SJCRH30 (cell line): ENCODE results near the gene PRADC1. TPM values are rescaled to one million over a fixed set of nuclear protein-coding genes. Genes with fewer than 3 reads are reported as not detected.

Experiments used
- DNase-seq, 2 experiments: peaks; one replicate each; pipeline ENCODE4 v3.0.0-alpha.2; 2015 to 2020
- H3K27ac ChIP-seq: fragments of 250-450 bp; sonication (Bioruptor Pico); 2 replicates; pipeline ENCODE4 v1.5.1; 2020; ENCODE audit warnings: mild to moderate bottlenecking, moderate library complexity
- H3K27me3 ChIP-seq: fragments of 250-450 bp; sonication (Bioruptor Pico); 2 replicates; pipeline ENCODE4 v1.5.1; 2020; ENCODE audit warnings: mild to moderate bottlenecking, moderate library complexity
- H3K36me3 ChIP-seq: fragments of 250-450 bp; sonication (Bioruptor Pico); 2 replicates; pipeline ENCODE4 v1.5.1; 2020; ENCODE audit warnings: mild to moderate bottlenecking, moderate library complexity
- H3K4me1 ChIP-seq: fragments of 250-450 bp; sonication (Bioruptor Pico); 2 replicates; pipeline ENCODE4 v1.5.1; 2020; ENCODE audit warnings: mild to moderate bottlenecking, moderate library complexity
- H3K4me3 ChIP-seq: fragments of 250-450 bp; sonication (Bioruptor Pico); 2 replicates; pipeline ENCODE4 v1.5.1; 2020; ENCODE audit warnings: mild to moderate bottlenecking, moderate library complexity
- H3K9me3 ChIP-seq: fragments of 250-450 bp; sonication (Bioruptor Pico); replicated peaks from 2 replicates; pipeline ENCODE4 v1.5.1; 2020; ENCODE audit warnings: mild to moderate bottlenecking, moderate library complexity
- total RNA-seq: library from RNA; depleted of rRNA; stranded (reverse); fragments of >200 nt; shearing (Covaris generic); gene quantifications from 2 replicates; pipeline ENCODE4 v1.2.3, GENCODE V29; 2014

PRADC1 gene
- total RNA-seq, 1 experiment from 2014 or later, result 28.9 TPM

DNA sequence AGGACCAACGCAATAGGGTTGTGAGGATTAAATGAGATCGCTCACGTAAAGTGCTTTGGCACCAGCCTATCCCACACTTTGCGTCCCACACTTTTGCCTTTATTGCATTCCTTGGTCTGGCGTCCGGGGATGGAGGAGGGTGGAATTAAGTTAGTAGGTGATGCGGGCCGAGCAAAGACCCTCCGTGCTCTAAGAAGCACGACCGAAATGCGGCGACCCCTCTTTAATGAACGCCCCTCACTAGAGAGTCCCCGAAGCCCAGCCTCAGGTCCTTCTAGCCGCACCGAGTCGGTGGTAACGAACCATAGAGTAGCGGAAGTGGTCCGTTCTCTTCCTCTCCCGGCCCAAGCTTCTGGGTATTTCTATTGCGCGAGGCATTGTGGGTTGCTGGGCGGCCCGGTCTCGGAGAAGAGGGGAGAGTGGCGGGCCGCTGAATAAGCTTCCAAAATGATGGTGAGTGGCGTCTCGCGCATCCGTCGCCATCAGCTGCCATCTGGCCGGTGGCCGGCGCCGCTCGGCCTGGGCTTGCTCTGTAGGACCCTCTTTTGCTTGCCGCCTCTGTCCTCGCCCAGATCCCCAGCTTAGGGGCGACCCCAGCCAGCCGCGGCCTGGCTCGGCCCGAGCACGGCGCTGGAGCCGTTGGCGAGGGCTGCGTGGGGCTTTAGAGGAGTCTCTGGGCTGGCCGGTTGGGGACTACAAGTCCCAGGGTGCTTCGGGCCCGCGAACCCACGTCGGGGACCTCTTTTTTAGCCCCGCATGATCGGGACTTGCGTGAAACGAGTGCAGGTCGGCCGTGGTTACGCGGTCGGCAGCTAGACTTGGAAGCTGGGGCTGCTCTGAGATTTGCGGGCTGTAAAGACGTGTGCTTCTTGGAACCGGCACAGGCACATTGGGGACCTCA, 1.1 kb upstream of the PRADC1 start, which contains the start of gene CCT7:
TSS of gene CCT7 (plus strand) at position 377 of the 901 bp plus-strand sequence. CDS start at position 448, 71 bp downstream.
- H3K27me3 ChIP-seq, result no peaks in the 10 kb centered on the region
- peak within 1 kb of the TSS; percentile 89 for H3K4me3 ChIP-seq
- peak; percentile 95 to 98 for DNase-seq
- H3K4me1 ChIP-seq, result peaks cover 6% of the 10 kb centered on the region; the same call in 1 of the 2 replicates
- peaks cover 22% of the 10 kb centered on the region for H3K36me3 ChIP-seq
- peak within 1 kb of the TSS; percentile 91 for H3K27ac ChIP-seq
- H3K9me3 ChIP-seq, result no peaks in the 10 kb centered on the region

DNA sequence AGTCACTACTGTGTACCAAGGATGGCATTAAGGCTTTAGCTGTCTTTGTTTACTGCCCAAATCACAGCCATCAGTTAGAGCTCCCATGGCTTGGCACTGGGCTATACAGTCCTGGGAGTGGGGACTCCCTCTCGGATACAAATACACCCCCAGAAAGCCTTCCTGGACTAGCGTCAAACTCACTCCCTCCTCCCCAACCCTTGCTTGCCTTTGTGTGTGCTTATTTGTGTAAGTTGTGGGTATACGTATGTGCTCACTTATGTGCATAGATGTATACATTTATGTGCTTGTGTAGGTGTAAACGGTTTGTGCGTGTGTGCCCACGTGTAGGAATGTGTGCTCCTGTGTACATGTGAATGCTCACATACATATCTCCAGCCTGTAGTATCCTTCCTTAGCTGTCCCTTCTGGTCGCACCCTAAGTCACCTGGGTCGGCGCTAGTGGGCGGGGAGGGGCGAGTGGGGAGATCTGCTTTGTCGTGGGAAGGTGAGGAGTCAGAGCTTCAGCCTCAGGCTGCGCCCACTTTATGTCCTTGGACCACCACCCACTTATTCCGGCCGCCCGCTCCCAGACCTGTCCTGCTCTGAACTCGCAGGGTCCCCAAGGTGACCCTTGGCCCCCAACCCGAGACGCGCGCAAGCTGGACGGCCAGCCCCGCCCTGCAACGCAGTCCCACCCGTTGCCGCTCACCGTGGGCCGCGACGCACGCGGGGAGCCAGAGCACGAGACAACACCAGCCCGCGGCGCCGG, 461 bp downstream of the PRADC1 start:
- DNase-seq, result peak; percentile 42 to 54
- Histone ChIP-seq H3K4me1 (peaks cover 6% of the 10 kb centered on the region; the same call in 1 of the 2 replicates), H3K36me3 (peaks cover 16% of the 10 kb centered on the region; the same call in 1 of the 2 replicates), H3K9me3 (no peaks in the 10 kb centered on the region), H3K27me3 (no peaks in the 10 kb centered on the region), H3K27ac (peak overlapping the region; percentile 70), H3K4me3 (peak overlapping the region; percentile 89)

DNA sequence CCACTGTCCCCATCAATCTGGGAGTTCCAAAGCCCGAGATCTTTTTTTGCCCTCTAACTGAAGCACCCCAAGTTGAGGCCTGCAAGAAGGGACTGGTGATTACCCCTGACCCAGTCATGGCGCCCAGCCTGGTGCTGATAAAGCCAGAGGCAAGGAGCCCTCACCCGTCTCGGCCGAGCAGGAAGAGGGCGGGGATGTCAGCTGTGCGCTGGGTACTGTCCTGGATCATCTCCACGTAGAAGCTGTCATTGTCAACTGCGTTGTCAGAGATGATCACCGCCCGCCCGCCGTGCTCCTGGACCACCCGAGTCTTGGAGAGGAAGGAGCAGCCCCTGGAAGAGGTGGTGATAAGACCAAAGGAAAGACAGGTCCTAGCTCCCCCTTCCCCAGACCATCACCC, 4.4 kb downstream of the PRADC1 start:
- Histone ChIP-seq H3K27ac (no peak overlapping the region), H3K27me3 (no peaks in the 10 kb centered on the region), H3K36me3 (peaks cover 24% of the 10 kb centered on the region), H3K9me3 (no peaks in the 10 kb centered on the region), H3K4me1 (no peaks in the 10 kb centered on the region), H3K4me3 (no peak overlapping the region)
- no peak for DNase-seq

DNA sequence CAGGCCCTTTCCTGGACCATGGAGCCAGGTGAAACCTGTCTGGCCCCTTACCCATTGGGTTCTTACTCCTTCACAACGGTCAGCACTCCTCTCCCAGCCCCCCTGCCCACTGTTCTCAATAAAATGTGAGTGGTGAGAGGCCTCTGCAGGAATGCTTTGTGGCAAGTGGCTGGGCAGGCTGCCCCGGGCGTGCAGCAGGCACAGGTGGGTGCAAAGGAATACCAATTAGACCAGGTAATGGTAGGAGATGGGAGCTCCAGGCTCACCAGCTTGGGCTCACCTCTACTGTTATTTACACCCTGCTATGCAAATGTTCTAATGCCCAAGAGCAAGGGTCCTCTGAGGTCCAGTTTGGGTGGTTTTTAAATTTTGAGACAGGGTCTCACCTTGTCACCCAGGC, 6.0 kb downstream of the PRADC1 start:
- Histone ChIP-seq H3K27ac (no peak overlapping the region), H3K36me3 (peaks cover 28% of the 10 kb centered on the region), H3K27me3 (no peaks in the 10 kb centered on the region), H3K4me1 (no peaks in the 10 kb centered on the region), H3K4me3 (no peak overlapping the region), H3K9me3 (no peaks in the 10 kb centered on the region)
- no peak for DNase-seq

DNA sequence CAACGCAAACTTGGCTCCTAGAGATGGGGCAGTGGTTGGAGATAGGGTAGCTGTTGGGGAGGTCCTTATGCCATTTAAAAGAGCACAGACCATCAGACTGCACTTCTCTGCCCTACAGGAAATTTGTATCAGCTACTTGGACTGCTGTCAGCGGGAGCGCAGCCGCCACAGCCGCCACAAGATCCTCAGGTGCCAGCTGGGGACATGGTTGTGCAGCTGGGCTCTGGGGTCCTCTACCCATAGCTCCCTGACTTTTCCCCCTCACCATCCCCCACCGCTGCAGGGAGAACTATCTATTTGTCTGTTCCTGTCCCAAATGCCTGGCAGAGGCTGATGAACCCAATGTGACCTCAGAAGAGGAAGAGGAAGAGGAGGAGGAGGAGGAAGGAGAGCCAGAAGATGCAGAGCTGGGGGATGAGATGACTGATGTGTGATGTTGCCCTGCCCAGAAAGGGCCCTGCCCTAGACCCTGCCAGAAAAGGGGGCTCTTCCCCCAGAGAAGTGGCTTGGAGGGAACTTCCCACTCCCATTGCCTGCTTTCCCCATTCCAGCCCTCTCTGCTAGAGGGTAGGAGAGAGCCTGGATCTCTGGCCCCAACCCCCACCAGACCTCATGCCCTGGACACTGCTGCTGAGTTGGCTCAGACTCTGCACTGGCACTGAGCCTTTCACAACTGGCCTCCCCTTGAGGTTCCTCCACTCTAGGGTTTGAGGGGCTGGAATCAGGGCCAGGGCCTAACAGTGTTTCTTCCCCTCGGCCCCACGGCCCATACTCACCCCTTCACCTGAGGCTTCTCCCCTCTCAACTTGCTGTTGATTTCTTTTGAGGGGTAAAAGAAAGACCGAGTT, 7.3 kb downstream of the PRADC1 start:
- no peak overlapping the region for H3K4me3 ChIP-seq
- no peak overlapping the region for H3K27ac ChIP-seq
- H3K27me3 ChIP-seq, result no peaks in the 10 kb centered on the region
- DNase-seq, result no peak
- peaks cover 31% of the 10 kb centered on the region for H3K36me3 ChIP-seq
- no peaks in the 10 kb centered on the region for H3K4me1 ChIP-seq
- H3K9me3 ChIP-seq, result no peaks in the 10 kb centered on the region

DNA sequence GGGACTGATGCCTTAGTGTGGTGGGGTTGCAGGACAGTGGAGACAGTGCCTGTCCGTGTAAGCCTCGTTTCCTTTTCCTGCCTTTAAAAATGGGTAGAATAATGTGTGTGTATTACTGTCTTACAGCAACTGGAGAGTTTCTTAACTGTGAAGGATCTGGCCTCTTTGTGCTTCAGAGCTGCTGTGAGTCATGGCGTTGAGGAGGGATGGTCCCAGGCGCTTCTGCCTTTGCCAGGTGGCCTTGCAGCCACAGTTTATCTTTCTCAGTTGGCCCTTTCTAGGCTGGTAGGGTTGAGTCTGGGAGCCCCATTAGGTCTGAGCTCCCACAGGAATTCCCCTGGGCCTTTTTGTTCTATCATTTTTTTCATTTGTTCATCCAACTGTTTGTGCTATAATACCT, 9.2 kb downstream of the PRADC1 start:
- peaks cover 27% of the 10 kb centered on the region for H3K36me3 ChIP-seq
- H3K27me3 ChIP-seq, result no peaks in the 10 kb centered on the region
- no peak overlapping the region for H3K27ac ChIP-seq
- H3K9me3 ChIP-seq, result no peaks in the 10 kb centered on the region
- H3K4me1 ChIP-seq, result no peaks in the 10 kb centered on the region
- no peak overlapping the region for H3K4me3 ChIP-seq
- no peak for DNase-seq

DNA sequence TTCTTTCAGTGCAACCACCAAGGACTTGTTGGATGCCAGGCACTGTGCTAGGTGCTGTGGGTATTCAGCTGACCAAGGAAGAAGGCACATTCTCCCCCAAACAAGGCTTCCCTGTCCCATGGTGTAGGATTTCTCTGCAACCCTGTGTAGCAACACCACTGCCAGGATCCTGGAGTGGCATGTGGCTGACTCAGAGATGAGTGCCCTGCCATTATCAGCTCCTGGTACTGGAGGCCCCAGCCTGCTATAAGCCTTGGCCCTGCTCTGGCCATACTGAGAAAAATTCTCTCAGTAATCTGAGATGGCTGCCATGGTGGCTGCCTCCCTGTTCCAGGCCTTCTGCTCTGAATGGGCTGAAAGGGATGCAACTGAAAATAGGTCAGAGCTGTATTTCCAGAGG, 14.7 kb downstream of the PRADC1 start:
- DNase-seq, result no peak
- Histone ChIP-seq H3K9me3 (no peaks in the 10 kb centered on the region), H3K27ac (no peak overlapping the region), H3K4me3 (no peak overlapping the region), H3K4me1 (peaks cover 3% of the 10 kb centered on the region; the same call in 1 of the 2 replicates), H3K36me3 (peaks cover 7% of the 10 kb centered on the region), H3K27me3 (no peaks in the 10 kb centered on the region)

DNA sequence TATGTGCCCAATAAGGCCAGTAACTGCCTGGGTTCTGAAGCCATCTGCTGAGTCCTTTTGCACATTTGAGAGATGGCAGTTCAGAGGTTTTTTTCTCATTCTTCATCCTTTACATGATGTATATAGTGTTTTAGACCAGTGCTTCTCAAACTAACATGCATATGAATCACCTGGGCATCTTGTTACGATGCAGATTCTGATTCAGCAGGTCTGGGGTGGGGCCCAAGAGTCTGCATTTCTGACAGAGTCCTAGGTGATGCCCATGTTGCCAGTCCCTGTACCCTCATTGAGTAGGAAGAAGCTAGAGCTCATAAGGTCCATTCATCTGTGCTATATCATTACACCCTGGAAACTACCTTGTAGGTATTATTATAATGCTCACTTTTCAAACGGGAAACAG, 15.2 kb downstream of the PRADC1 start:
- no peaks in the 10 kb centered on the region for H3K27me3 ChIP-seq
- no peak overlapping the region for H3K27ac ChIP-seq
- H3K36me3 ChIP-seq, result peaks cover 6% of the 10 kb centered on the region
- H3K9me3 ChIP-seq, result no peaks in the 10 kb centered on the region
- H3K4me1 ChIP-seq, result peaks cover 3% of the 10 kb centered on the region; the same call in 1 of the 2 replicates
- DNase-seq, result no peak
- no peak overlapping the region for H3K4me3 ChIP-seq

DNA sequence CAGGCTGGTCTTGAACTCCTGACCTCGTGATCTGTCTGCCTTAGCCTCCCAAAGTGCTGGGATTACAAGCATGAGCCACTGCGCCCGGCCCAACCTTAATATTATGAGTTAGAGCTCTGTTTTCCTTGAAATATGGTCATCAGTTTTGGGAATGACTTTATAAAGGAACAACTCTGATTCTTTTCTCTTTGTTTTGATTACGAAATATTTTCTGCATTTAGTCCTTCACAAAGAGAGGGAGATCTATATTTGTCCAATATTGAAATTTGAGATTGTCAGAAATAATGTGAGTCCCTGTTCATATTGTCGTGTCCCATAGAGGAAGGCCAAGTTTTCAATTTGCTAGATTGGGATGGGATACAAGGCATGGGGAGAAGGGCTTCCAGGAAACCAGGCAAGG, 15.9 kb downstream of the PRADC1 start:
- H3K9me3 ChIP-seq, result no peaks in the 10 kb centered on the region
- no peak for DNase-seq
- H3K4me3 ChIP-seq, result no peak overlapping the region
- peaks cover 3% of the 10 kb centered on the region; the same call in 1 of the 2 replicates for H3K4me1 ChIP-seq
- no peak overlapping the region for H3K27ac ChIP-seq
- peaks cover 3% of the 10 kb centered on the region for H3K36me3 ChIP-seq
- no peaks in the 10 kb centered on the region for H3K27me3 ChIP-seq

DNA sequence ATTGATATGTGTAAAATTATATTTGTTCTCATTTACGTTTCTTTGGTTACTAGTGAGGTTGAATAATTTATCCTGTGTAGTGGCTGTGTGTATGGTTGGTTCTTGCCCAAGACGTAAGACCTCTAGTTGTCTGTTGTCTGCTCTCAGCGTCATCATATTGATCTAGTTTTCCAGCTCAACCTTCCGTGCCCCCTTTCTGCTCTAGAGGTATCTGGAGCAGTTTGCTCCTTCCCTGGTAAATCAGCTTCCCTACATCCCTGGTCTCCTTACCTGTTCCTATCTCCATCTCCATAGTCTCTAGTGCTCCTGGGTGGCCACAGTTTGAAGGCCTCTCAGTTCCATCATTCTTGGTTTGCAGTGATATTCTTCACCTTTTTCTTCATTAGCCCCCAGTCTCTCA, 17.8 kb downstream of the PRADC1 start:
- Histone ChIP-seq H3K4me3 (peak overlapping the region; percentile 95), H3K4me1 (peaks cover 3% of the 10 kb centered on the region; the same call in 1 of the 2 replicates), H3K9me3 (no peaks in the 10 kb centered on the region), H3K27me3 (no peaks in the 10 kb centered on the region), H3K36me3 (no peaks in the 10 kb centered on the region), H3K27ac (no peak overlapping the region)
- DNase-seq, result no peak

DNA sequence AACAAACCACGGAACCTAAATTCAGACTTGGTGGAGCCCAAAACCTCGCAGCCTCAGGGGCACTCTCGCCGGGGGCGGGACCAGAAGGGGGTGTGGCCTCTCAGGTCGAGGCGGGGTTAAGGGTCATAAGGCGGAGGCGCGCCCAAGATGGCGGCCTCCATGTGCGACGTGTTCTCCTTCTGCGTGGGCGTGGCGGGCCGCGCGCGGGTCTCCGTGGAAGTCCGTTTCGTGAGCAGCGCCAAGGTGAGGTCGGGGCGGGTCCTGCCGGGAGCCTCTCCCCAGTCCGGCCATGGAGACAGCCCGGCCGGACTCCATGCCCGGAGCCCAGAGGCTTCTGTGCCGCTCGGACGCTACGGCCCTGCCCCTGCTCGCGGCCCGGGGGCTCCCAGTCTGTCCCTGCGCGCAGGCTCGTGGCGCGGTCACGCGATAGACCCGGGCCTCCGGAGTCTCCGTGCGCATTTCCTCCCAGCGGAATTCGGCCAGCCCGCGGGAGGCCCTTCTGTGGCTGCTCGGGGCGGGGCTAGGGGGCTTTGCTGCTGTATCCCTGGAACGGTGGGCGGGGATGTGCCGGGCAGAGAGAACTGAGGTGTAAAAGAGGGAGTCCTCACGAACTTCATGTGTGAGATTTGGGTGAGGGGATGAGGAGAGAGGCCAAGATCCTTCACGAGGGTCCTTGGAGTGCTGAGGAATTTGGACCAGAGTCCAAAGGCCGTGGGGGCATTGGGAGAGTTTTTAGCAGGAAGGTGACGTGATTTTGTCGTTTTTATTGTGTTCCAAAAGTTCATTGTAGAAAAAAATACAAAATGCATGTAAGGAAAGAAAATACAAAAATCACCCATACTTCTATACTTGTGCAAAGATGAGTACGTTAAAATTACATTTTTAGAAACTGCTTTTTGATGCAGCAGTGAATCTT, 18.7 kb downstream of the PRADC1 start, which contains the start of gene SMYD5:
TSS of gene SMYD5 (plus strand) at position 126 of the 916 bp plus-strand sequence. CDS start at position 148, 22 bp downstream.
- peak within 1 kb of the TSS; percentile 85 for H3K27ac ChIP-seq
- no peaks in the 10 kb centered on the region for H3K9me3 ChIP-seq
- peaks cover 3% of the 10 kb centered on the region; the same call in 1 of the 2 replicates for H3K4me1 ChIP-seq
- H3K4me3 ChIP-seq, result peak within 1 kb of the TSS; percentile 95
- peak; percentile 93 to 94 for DNase-seq
- no peaks in the 10 kb centered on the region for H3K27me3 ChIP-seq
- no peaks in the 10 kb centered on the region for H3K36me3 ChIP-seq

DNA sequence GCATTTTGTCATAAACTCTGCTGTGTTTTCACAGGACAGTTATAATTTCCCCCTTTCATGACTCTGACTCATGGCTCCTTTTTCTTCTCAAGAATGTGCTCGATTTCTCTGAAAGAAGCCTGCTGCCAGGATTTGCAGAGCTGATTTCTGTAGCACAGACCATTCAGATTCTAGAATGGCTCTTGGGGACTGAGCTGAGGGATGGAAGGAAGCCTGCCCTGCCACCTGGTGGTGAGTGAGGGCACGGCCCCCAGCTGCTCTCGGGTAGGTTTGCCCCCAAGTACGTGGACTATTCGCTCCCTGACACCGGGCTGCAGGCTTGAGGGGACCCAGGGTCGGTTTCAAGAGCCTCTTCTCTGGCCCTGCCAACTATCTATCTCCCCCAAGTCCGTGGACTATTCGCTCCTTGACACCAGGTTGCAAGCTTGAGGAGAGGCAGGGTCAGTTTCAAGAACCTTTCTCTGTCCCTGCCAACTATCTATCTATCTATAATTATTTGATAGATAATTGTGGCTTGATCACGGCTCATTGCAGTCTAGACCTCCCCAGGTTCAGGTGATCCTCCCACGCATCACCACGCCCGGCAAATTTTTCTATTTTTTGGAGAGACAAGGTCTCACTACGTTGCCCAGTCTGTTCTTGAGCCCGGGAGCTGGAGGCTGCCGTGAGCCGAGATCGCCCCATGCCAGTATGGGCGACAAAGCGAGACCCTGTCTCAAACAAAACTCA, 20.4 kb downstream of the PRADC1 start:
- peak; percentile 75 to 89 for DNase-seq
- no peak overlapping the region for H3K4me3 ChIP-seq
- no peaks in the 10 kb centered on the region for H3K9me3 ChIP-seq
- H3K4me1 ChIP-seq, result peaks cover 3% of the 10 kb centered on the region; the same call in 1 of the 2 replicates
- H3K27me3 ChIP-seq, result no peaks in the 10 kb centered on the region
- no peak overlapping the region for H3K27ac ChIP-seq
- no peaks in the 10 kb centered on the region for H3K36me3 ChIP-seq

DNA sequence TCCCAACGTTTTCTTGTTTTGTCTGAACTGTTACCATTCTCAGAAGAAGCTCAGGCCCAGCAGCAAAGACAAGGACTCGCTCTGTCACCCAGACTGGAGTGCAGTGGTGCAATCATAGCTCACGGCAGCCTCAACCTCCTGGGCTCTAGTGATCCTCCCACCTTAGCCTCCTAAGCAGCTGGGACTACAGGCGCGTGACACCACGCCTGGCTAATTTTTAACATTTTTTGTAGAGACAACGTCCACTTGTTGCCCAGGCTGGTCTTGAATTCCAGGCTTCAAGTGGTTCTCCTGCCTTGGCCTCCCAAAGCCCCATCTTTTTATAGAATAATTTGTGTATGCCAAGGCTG, 21.0 kb downstream of the PRADC1 start:
- Histone ChIP-seq H3K36me3 (no peaks in the 10 kb centered on the region), H3K27me3 (no peaks in the 10 kb centered on the region), H3K4me3 (no peak overlapping the region), H3K9me3 (no peaks in the 10 kb centered on the region), H3K27ac (no peak overlapping the region), H3K4me1 (peaks cover 3% of the 10 kb centered on the region; the same call in 1 of the 2 replicates)
- DNase-seq, result no peak
